HFFc6 (cell line): ENCODE measurements around the gene OR10C1. TPM values are rescaled to one million over a fixed set of nuclear protein-coding genes. Genes with fewer than 3 reads are reported as not detected.

Experiments
- DNase-seq: peaks from one replicate; pipeline ENCODE4 v3.0.0-alpha.2; 2018
- H3K27ac Mint-ChIP-seq: 2 replicates; pipeline ENCODE4 v1.8.0; 2020; ENCODE audit warnings: mild to moderate bottlenecking, mixed read lengths
- H3K27me3 Mint-ChIP-seq: 2 replicates; pipeline ENCODE4 v1.8.0; 2021; ENCODE audit warnings: mild to moderate bottlenecking, moderate library complexity, mixed read lengths; ENCODE audit not compliant: insufficient read depth
- H3K36me3 Mint-ChIP-seq: 2 replicates; pipeline ENCODE4 v1.8.0; 2021; ENCODE audit warnings: low read depth, mixed read lengths
- H3K4me1 Mint-ChIP-seq: 2 replicates; pipeline ENCODE4 v1.8.0; 2020; ENCODE audit warnings: low read depth, mixed read lengths
- H3K4me3 Mint-ChIP-seq: 2 replicates; pipeline ENCODE4 v1.8.0; 2020; ENCODE audit warnings: mild to moderate bottlenecking, moderate library complexity, mixed read lengths
- H3K9me3 Mint-ChIP-seq: 2 replicates; pipeline ENCODE4 v1.8.0; 2020; ENCODE audit warnings: mild to moderate bottlenecking, mixed read lengths
- CTCF ChIP-seq: fragments of 200-600 bp; sonication (generic); IDR thresholded peaks from 2 replicates; pipeline ENCODE4 v1.5.0; 2021; ENCODE audit warnings: antibody characterized with exemption, mild to moderate bottlenecking
- total RNA-seq, 6 experiments: library from RNA; stranded (reverse); fragmentation: NEBNext Ultra II Directional; extraction: Animal tissue kit (Norgen Biotek cat#: 25700); gene quantifications; 2 replicates in 1 of 6; 3 replicates in 5 of 6; pipeline ENCODE4 v1.2.3, GENCODE V29; 2021

OR10C1 gene
- total RNA-seq, 6 experiments from 2014 or later = not detected

- DNase-seq = no peak
- no peak overlapping the region for H3K4me3 Mint-ChIP-seq
- no peaks in the 10 kb centered on the region for H3K36me3 Mint-ChIP-seq
- no peaks in the 10 kb centered on the region for H3K4me1 Mint-ChIP-seq
- H3K27ac Mint-ChIP-seq = no peak overlapping the region
- no peak for TF ChIP-seq CTCF
- H3K27me3 Mint-ChIP-seq = no peaks in the 10 kb centered on the region; the same call in 1 of the 2 replicates
- peaks cover 44% of the 10 kb centered on the region for H3K9me3 Mint-ChIP-seq
These were observed 44.6 kb downstream of the OR10C1 start for GRCh38 chr6:29483735-29484134.

- Mint-ChIP-seq H3K27me3 (no peaks in the 10 kb centered on the region; the same call in 1 of the 2 replicates), H3K36me3 (no peaks in the 10 kb centered on the region), H3K4me3 (no peak overlapping the region), H3K27ac (no peak overlapping the region), H3K4me1 (no peaks in the 10 kb centered on the region), H3K9me3 (peaks cover 39% of the 10 kb centered on the region)
- TF ChIP-seq CTCF = no peak
- DNase-seq = no peak
These were observed 47.5 kb downstream of the OR10C1 start for GRCh38 chr6:29486577-29486976.

- no peak for TF ChIP-seq CTCF
- peaks cover 35% of the 10 kb centered on the region for H3K9me3 Mint-ChIP-seq
- DNase-seq = no peak
- H3K36me3 Mint-ChIP-seq = no peaks in the 10 kb centered on the region
- H3K4me1 Mint-ChIP-seq = no peaks in the 10 kb centered on the region
- H3K27ac Mint-ChIP-seq = no peak overlapping the region
- no peak overlapping the region for H3K4me3 Mint-ChIP-seq
- no peaks in the 10 kb centered on the region; the same call in 1 of the 2 replicates for H3K27me3 Mint-ChIP-seq
These were observed 48.0 kb downstream of the OR10C1 start for GRCh38 chr6:29487131-29487530.

GRCh38 chr6:29487660-29488059 is 48.6 kb downstream of the OR10C1 start, which contains the start of gene MAS1L:
Gene MAS1L (minus strand): TSS chr6:29487956. CDS start chr6:29487902, 54 bp downstream.
- peaks cover 30% of the 10 kb centered on the region for H3K9me3 Mint-ChIP-seq
- H3K4me3 Mint-ChIP-seq = no peak within 1 kb of the TSS
- H3K27ac Mint-ChIP-seq = no peak within 1 kb of the TSS
- no peaks in the 10 kb centered on the region; the same call in 1 of the 2 replicates for H3K27me3 Mint-ChIP-seq
- no peak for DNase-seq
- H3K4me1 Mint-ChIP-seq = no peaks in the 10 kb centered on the region
- no peaks in the 10 kb centered on the region for H3K36me3 Mint-ChIP-seq
- no peak for TF ChIP-seq CTCF

- no peaks in the 10 kb centered on the region; the same call in 1 of the 2 replicates for H3K27me3 Mint-ChIP-seq
- no peak for TF ChIP-seq CTCF
- H3K9me3 Mint-ChIP-seq = peaks cover 22% of the 10 kb centered on the region
- no peak overlapping the region for H3K4me3 Mint-ChIP-seq
- no peak for DNase-seq
- H3K4me1 Mint-ChIP-seq = no peaks in the 10 kb centered on the region
- H3K36me3 Mint-ChIP-seq = no peaks in the 10 kb centered on the region
- H3K27ac Mint-ChIP-seq = no peak overlapping the region
These were observed 49.8 kb downstream of the OR10C1 start for GRCh38 chr6:29488874-29489273.

- no peaks in the 10 kb centered on the region; the same call in 1 of the 2 replicates for H3K27me3 Mint-ChIP-seq
- no peaks in the 10 kb centered on the region for H3K36me3 Mint-ChIP-seq
- peaks cover 22% of the 10 kb centered on the region for H3K9me3 Mint-ChIP-seq
- DNase-seq = no peak
- no peak overlapping the region for H3K4me3 Mint-ChIP-seq
- no peaks in the 10 kb centered on the region for H3K4me1 Mint-ChIP-seq
- no peak for TF ChIP-seq CTCF
- no peak overlapping the region for H3K27ac Mint-ChIP-seq
These were observed 50.2 kb downstream of the OR10C1 start for GRCh38 chr6:29489286-29489685.
